GM12801 (cell line): ENCODE data around the gene ZFHX2.

Source experiments
- CTCF ChIP-seq: IDR thresholded peaks from one replicate; pipeline ENCODE4 v1.5.1; 2011; ENCODE audit warnings: control low read depth; ENCODE audit not compliant: insufficient read length; ENCODE audit errors: extremely low read depth

ZFHX2 gene

GRCh38 chr14:23573384-23574015 is 21.9 kb upstream of the ZFHX2 start:
- no peak for TF ChIP-seq CTCF

- TF ChIP-seq CTCF, result no peak
These were observed 21.3 kb upstream of the ZFHX2 start for GRCh38 chr14:23572836-23573235.

- TF ChIP-seq CTCF, result no peak
These were observed 20.9 kb upstream of the ZFHX2 start for GRCh38 chr14:23572524-23572828.

- TF ChIP-seq CTCF, result no peak
These were observed 20.3 kb upstream of the ZFHX2 start for GRCh38 chr14:23571701-23572523.

- TF ChIP-seq CTCF, result no peak
These were observed 19.4 kb upstream of the ZFHX2 start for GRCh38 chr14:23570806-23571483.

GRCh38 chr14:23569443-23570151 is 18.0 kb upstream of the ZFHX2 start:
- TF ChIP-seq CTCF, result no peak
